ENCODE results near the gene COTL1.
"Not testable (repeated sequence)": the region's sequence is repeated elsewhere in the genome, so short reads cannot be mapped to it uniquely, and the experiment has no call there.

Gene COTL1

GRCh38 chr16:84633622-84634021, 15.7 kb upstream of the COTL1 start:
- no peak for TF ChIP-seq POLR2A (IDR thresholded peaks at IDR 0.05; ENCODE audit: low read length)
- TF ChIP-seq GATA1 (IDR thresholded peaks at IDR 0.05; ENCODE audit: low read depth, low read length) = no peak
- no peak for DNase-seq

DNA sequence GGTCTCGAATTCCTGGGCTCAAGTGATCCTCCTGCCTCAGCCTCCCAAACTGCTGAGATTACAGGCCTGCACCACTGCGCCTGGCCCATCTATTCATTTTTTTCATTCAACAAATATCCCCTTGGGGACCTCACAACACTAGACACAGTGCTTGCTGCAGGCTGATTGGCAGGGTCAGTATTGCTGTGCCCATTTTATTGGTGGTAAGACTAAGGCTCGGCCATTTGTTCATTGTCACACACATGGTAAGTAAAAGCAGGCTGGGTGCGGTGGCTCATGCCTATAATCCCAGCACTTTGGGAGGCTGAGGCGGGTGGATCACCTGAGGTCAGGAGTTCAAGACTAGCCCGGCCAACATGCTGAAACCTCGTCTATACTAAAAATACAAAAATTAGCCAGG, 15.0 kb upstream of the COTL1 start:
- DNase-seq = not testable (repeated sequence)

- no peak for DNase-seq
These were observed 14.0 kb upstream of the COTL1 start for GRCh38 chr16:84631886-84632285.

DNA sequence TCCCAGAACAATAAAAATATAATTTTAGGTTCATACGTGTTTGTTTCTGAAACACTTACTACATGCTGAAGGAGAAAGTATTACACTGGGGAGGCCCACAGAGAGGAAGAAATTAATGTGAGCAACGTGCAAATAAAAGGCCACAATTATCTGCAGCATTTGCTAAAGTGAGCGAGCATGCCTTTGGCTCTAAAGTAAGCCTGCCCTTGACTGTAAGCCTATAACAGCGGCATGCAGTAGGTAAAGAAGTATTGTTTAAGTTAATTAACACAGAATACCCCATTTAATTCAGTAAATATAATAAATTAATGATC, 13.2 kb upstream of the COTL1 start:
- DNase-seq = no peak
- TF ChIP-seq POLR2A (IDR thresholded peaks at IDR 0.05; ENCODE audit: low read length) (no peak), GATA1 (IDR thresholded peaks at IDR 0.05; ENCODE audit: low read depth, low read length) (no peak)

More at GRCh38 chr16:84631886-84632285, 14.0 kb upstream of the COTL1 start:
- no peak for TF ChIP-seq GATA1 (IDR thresholded peaks at IDR 0.05; ENCODE audit: low read depth, low read length)
- TF ChIP-seq POLR2A (IDR thresholded peaks at IDR 0.05; ENCODE audit: low read length) = no peak

DNA sequence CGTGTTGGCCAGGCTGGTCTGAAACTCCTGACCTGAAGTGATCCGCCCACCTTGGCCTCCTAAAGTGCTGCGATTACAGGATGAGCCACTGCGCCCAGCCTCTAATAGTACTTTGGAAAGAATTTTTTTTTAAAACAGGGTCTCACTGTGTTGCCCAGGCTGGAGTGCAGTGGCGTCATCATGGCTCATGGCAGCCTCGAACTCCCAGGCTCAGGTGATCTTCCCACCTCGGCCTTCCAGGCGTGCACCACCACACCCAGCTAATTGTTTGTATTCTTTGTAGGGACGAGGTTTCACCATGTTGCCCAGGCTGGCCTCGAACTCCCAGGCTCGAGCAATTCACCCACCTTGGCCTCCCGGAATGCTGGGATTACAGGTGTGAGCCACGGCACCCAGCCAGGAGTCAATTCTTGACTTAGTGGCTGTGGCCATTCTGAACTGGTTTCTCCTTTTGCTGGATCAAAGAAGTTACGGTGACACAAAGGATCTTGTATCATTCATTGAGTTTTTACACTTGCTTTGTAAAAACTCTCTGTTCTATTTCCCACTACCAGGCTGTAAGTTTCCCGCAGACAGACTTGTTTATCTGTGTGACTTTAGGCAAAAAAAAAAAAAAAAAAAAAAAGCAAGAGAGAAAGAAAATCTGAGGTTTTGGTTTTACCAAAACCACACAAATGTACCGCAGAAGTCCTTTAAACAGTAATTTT, 12.7 kb upstream of the COTL1 start:
- no peak for DNase-seq
- TF ChIP-seq POLR2A (IDR thresholded peaks at IDR 0.05; ENCODE audit: low read length) (no peak), GATA1 (IDR thresholded peaks at IDR 0.05; ENCODE audit: low read depth, low read length) (no peak)

DNA sequence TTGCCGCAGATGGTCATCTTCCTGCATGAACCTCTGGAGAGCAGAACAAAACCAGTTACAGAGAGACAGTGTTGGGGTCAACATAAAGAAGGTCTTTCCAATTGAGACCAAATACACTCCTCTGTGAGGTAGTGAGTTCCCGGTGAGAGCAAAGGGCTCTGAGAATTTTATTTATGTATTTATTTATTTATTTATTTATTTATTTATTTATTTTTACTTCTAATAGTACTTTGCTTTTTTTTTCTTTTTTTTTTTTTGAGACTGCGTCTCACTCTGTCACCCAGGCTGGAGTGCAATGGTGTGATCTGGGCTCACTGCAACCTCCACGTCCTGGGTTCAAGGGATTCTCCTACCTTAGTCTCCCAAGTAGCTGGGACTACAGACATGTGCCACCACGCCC, 12.1 kb upstream of the COTL1 start:
- DNase-seq = no peak
- TF ChIP-seq GATA1 (IDR thresholded peaks at IDR 0.05; ENCODE audit: low read depth, low read length) = no peak

DNA sequence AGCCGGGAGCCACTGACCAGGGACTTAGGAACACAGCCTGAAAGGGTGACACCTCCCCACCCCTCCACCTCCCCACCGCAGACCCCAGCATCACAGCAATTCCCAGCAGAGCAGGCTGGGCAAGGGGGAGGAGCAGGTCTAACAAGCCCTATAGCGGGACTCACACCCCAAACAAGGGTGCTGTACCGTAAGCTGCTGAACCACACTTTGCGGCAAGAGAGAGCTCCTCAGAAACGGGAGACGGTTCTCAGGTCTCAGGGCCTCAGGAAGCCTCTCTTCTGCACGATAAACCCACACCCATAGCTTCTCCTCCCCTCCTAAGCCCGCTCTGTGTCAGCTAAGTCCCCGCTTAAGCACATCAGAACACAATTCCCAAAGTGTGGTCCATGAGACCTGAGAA, 11.7 kb upstream of the COTL1 start:
- TF ChIP-seq GATA1 (IDR thresholded peaks at IDR 0.05; ENCODE audit: low read depth, low read length) = no peak
- no peak for TF ChIP-seq POLR2A (IDR thresholded peaks at IDR 0.05; ENCODE audit: low read length)
- no peak for DNase-seq

DNA sequence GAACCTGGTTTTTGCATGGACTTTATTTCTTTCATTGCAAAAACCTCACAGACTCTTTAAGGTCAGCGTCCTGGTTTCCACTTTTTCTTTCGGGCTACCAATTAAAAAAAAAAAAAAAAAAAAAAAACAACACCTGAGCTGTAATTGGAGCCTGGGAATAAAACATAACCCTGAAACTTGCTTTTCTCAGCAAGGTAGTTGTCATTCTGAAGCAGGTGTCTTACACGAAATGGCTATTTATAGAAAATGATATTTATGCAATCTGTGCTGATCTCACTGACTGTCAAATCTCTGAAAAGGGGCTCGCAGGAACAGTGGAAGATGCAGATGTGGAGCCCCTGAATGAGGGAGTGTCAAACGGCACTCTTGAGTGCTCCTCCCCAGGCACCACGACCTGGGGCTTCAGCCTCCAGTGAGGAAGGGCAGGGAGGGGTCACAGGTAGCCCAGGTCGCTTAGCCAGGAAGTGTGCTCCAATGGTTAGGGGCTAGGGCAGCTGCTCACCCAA, 10.4 kb upstream of the COTL1 start:
- DNase-seq = no peak
- TF ChIP-seq POLR2A (IDR thresholded peaks at IDR 0.05; ENCODE audit: low read length) (no peak), GATA1 (IDR thresholded peaks at IDR 0.05; ENCODE audit: low read depth, low read length) (no peak)

DNA sequence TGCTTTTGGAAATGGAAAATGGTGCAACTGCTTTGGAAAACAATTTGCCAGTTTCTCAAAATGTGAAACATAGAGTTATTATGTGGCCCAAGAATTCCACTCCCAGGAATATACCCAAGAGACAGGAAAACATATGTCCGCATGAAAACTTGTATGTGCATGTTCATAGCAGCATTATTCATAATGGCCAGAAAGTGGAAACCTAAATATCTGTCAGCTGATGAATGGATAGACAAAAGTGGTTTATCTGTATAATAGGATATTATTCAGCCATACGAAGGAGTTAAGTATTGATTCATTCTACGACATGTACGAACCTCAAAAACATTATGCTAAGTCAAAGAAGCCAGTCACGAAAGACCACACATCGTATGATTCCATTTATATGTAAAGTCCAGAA, 7.7 kb upstream of the COTL1 start:
- no peak for DNase-seq
- no peak for TF ChIP-seq POLR2A (IDR thresholded peaks at IDR 0.05; ENCODE audit: low read length)
- no peak for TF ChIP-seq GATA1 (IDR thresholded peaks at IDR 0.05; ENCODE audit: low read depth, low read length)

DNA sequence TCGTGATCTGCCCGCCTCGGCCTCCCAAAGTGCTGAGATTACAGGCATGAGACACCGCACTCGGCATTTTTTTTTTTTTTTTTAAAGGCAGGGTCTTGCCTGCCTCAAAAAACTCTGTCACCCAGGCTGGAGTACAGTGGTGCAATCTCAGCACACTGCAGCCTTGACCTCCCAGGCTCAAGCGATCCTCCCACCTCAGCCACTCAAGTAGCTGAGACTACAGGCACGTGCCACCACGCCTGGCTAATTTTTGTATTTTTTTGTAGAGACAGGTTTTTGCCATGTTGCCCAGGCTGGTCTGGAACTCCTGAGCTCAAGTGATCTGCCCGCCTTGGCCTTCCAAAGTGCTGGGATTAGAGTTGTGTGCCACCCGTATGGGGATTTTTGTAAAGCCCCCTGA, 3.0 kb upstream of the COTL1 start:
- not testable (repeated sequence) for DNase-seq

- TF ChIP-seq GATA1 (IDR thresholded peaks at IDR 0.05; ENCODE audit: low read depth, low read length) (no peak), POLR2A (IDR thresholded peaks at IDR 0.05; ENCODE audit: low read length) (no peak)
- no peak for DNase-seq
These were observed 943 bp upstream of the COTL1 start for GRCh38 chr16:84618581-84619460.

DNA sequence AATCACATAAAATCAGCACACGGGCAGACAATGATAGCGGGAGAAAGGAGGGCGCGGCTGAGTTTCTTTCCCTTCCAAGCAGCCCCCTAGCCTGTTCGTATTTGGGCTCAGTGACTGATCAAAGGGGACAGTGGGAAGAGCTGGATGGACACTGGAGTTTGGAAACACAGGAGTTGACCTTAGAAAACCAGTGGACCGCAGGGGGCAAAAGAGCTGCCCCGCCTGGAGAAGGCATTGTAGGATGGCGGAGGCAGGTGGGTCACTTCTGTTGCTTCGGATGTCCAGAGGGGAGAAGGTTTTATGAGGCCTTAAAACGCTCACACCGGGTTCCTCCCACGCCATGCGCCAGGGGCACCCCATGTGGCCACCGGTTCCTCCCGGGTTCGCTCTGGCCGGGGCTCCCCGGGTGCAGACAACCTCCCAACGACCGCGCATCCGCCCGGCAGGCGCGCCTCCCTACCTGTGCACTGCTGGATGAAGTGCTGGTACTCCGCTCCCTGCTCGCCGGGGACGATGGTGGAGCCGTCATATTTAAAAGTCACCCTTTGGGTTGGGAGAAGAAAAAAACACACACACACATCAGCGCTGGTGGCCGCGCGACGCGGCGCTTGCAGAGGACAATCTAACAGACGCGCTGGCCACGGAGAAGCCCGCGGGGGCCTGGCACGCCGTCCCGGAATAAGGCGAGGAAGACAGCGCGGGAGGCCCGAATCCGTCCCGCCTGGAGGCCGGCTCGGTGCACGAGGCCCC, 662 bp downstream of the COTL1 start:
- DNase-seq = no peak
- TF ChIP-seq GATA1 (IDR thresholded peaks at IDR 0.05; ENCODE audit: low read depth, low read length) (no peak), POLR2A (IDR thresholded peaks at IDR 0.05; ENCODE audit: low read length) (no peak)

DNA sequence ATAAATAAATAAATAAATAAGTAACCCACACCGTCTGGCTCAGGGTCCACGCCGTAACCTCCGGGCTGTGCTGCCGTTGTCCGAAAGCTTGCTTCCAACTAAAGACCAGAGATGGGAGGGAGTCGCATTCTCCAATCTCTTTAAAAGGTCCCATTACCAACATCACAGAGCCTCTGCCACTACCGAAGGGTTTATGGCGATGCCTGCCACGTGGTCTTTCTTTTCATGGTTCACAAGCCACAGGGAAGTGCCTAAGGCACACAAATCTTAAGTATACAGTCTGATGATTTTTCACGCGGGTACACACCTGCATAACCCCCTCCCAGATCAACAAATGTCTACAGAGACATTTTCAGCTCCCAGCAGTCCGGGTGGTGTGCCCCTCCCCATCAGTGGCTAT, 1.4 kb downstream of the COTL1 start:
- TF ChIP-seq GATA1 (IDR thresholded peaks at IDR 0.05; ENCODE audit: low read depth, low read length) (no peak), POLR2A (IDR thresholded peaks at IDR 0.05; ENCODE audit: low read length) (no peak)
- no peak for DNase-seq

DNA sequence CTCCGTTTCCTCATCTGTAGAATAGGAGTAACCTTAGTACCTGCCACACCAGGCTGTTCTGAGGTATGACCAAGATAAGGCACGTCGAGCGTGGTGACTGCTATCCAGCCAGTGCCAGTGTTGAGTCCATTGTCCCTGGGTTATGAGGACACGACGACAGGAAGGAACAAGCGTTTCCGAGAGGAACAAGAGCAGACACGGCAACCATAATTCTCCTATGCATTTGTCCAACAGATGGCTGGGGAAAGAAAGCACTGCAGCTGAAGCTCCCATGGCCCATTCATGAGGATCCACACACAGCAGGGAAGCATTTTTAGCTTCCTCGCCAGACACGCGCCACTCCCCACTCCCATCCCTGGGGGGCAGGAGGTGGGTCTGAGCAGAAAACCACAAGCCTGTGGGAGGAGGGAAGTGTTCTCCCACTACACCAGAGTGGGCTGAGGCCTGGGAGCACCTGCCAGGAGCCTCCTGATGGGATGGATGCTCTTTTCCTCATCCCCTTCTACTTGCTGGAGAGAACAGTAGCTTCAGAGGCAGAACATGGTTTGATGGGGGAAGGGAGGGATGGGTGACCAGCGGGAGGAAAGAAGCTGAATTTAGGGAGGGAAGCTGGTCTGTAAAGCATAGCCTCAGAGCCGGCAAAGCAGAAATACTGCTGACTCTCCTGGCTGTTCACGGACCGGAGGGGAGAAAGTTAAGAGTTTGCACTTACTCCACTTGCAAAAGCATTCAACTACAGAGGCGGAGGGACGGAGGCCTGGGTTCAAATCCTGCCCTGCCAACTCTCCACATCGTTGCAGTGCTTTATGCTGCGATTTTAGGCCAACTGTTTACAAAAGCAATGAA, 2.7 kb downstream of the COTL1 start:
- no peak for TF ChIP-seq POLR2A (IDR thresholded peaks at IDR 0.05; ENCODE audit: low read length)
- no peak for TF ChIP-seq GATA1 (IDR thresholded peaks at IDR 0.05; ENCODE audit: low read depth, low read length)
- DNase-seq = no peak
